AG09309 (cell line): ENCODE data around the gene CCT3.
"Not testable (repeated sequence)": the region's sequence is repeated elsewhere in the genome, so short reads cannot be mapped to it uniquely, and the experiment has no call there.

Source experiments
- DNase-seq: peaks from one replicate; pipeline ENCODE4 v3.0.0-alpha.2; 2010; ENCODE audit warnings: low read depth
- H3K4me3 ChIP-seq: 2 replicates; pipeline ENCODE4 v1.5.1; 2011; ENCODE audit warnings: mild to moderate bottlenecking, low read depth, low read length, moderate library complexity; ENCODE audit not compliant: control insufficient read depth
- CTCF ChIP-seq: IDR thresholded peaks from 2 replicates; pipeline ENCODE4 v1.5.1; 2011; ENCODE audit warnings: mild to moderate bottlenecking, low read depth, low read length, inconsistent platforms; ENCODE audit not compliant: insufficient read depth, control insufficient read depth; ENCODE audit errors: missing control alignments

The CCT3 gene

DNA sequence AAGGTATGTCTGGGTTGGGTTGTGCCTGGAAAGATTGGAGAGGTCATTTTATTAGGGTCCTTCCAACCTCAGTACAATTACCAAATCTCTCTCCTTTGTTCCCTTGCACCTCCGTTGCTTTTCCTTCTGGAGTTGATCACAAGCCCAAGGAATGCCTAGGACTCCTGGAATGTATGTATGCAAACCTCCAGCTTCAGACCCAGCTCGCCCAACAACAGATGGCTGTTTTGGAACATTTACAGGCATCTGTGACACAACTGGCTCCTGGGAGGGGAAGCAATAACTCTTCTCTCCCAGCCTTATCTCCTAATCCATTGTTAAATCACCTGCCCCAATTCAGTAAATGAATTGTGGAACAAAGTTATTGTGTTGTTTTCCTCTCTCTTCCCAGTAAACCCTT is 8.5 kb upstream of the CCT3 start:
- no peak overlapping the region for H3K4me3 ChIP-seq
- TF ChIP-seq CTCF: no peak
- DNase-seq: peak; percentile 55

GRCh38 chr1:156346035-156346434 is 7.9 kb upstream of the CCT3 start:
- H3K4me3 ChIP-seq, DNase-seq: not testable (repeated sequence)

DNA sequence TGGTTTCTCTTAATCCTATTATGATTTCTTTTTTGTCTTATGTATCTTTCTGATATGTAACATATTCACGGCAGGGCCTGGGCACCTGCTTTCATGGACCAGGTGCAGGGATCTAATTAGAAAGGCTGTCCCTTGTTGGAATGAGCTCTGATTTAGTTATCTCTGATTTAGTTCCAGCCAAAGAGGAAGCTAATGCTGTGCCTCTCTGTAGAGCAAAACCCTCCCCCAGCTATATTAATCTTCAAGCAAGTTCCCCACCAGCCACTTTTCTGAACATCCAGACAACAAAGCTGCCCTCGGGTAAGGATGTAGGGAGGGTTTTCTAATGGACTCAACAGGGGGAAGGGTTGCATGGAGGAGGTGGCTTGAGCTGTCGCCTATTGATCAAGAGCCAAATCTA is 6.3 kb upstream of the CCT3 start:
- TF ChIP-seq CTCF: no peak
- H3K4me3 ChIP-seq: no peak overlapping the region
- DNase-seq: no peak

GRCh38 chr1:156342166-156342955 is 4.3 kb upstream of the CCT3 start:
- no peak overlapping the region for H3K4me3 ChIP-seq
- DNase-seq: no peak
- no peak for TF ChIP-seq CTCF

- no peak for TF ChIP-seq CTCF
- H3K4me3 ChIP-seq: peak overlapping the region; percentile 56
- no peak for DNase-seq
These were observed 258 bp downstream of the CCT3 start for GRCh38 chr1:156337888-156338179.

DNA sequence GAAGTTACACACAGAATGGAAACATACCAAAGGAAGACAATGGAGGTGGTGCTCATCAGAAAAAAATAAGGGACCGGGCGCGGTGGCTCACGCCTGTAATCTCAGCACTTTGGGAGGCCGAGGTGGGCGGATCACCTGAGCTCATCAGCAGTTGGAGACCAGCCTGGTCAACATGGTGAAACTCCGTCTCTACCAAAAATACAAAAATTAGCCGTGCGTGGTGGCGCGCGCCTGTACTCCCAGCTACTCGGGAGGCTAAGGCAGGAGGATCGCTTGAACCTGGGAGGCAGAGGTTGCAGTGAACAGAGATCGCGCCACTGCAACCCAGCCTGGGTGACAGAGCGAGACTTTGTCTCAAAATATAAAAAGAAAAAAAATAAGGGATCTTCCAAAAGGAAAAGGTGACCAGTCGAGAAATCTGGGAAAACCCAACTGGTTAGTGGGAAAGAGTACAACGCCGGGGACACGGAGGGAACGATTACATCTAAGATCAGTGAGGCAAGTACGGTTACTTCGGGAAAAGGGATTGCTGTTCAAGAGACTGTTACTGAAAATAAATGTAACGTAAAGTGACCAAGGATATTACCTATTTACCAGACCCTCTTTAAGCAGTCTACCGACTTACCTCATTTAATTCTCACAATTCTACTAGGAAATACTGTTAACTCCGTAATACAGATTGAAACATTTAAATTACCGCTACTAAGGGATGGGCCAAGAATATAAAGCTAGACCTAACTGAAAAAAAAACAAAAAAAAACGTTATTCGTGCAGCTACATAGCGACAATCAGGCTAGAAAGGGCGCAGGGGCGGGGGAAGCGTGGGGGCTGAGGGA is 822 bp downstream of the CCT3 start:
- TF ChIP-seq CTCF: no peak
- no peak for DNase-seq
- H3K4me3 ChIP-seq: peak overlapping the region; percentile 56

DNA sequence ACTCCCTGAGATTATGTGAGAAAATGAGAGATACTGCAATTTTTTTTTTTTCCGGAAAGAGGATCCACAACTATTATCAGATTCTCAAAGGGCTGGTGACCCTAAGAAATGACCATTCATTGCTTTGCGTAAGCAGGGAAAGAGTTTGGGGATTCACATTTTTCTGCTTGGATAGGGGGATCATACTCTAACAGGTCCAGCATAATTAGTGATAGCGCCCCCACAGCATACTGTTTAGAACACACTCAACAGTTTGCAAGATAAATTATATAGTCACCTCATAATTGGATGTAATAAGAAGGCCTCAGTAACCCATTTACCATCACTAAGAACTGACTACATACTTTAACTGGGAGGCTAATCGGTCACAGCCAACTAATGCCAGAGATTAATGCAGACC is 1.9 kb downstream of the CCT3 start:
- DNase-seq: no peak
- no peak overlapping the region; the same call in 1 of the 2 replicates for H3K4me3 ChIP-seq
- no peak for TF ChIP-seq CTCF

DNA sequence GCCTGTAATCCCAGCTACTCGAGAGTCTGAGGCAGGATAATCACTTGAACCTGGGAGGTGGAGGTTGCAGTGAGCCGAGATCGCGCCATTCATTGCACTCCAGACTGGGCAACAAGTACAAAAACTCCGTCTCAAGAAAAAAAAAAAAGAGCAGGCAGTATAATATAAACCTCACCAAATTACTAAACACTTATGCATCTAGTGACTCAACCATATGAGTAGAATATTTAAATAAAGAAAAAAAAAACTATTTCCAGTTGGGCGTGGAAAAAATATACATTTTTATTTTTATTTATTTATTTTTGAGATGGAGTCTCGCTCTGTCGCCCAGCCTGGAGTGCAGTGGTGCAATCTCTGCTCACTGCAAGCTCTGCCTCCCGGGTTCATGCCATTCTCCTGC is 14.9 kb downstream of the CCT3 start:
- not testable (repeated sequence) for DNase-seq, H3K4me3 ChIP-seq
